WTC11 (cell line): ENCODE data around the gene DUSP15. TPM values are rescaled to one million over a fixed set of nuclear protein-coding genes. Genes with fewer than 3 reads are reported as not detected.

ENCODE experiments used
- ATAC-seq: fragments of 200-7000 bp; cut with Tn5 transposase; 2 replicates; pipeline ENCODE4 v1.10.0; 2021; ENCODE audit warnings: mild to moderate bottlenecking, moderate library complexity
- CTCF ChIA-PET: fragments of 300-600 bp; sonication (Branson Sonifier 250); formaldehyde crosslinking; loops from one replicate; lab custom pipeline; 2021; ENCODE audit warnings: antibody characterized with exemption; lab: Charles Lee
- POLR2A ChIA-PET: fragments of 350-600 bp; sonication (Branson Sonifier 250); formaldehyde crosslinking; loops from one replicate; lab custom pipeline; 2021; ENCODE audit warnings: antibody characterized with exemption; lab: Charles Lee
- DNase-seq: peaks from one replicate; pipeline ENCODE4 v3.0.0; 2021; ENCODE audit warnings: low spot score
- H3K27ac Mint-ChIP-seq: 2 replicates; pipeline ENCODE4 v1.8.0; 2021; ENCODE audit warnings: mixed read lengths
- H3K27me3 Mint-ChIP-seq: 2 replicates; pipeline ENCODE4 v1.8.0; 2021; ENCODE audit warnings: low read depth, mild to moderate bottlenecking, moderate library complexity, mixed read lengths
- H3K36me3 Mint-ChIP-seq: 2 replicates; pipeline ENCODE4 v1.8.0; 2021; ENCODE audit warnings: mixed read lengths
- H3K4me1 Mint-ChIP-seq: 2 replicates; pipeline ENCODE4 v1.8.0; 2022; ENCODE audit warnings: mixed read lengths
- H3K4me3 Mint-ChIP-seq: 2 replicates; pipeline ENCODE4 v1.8.0; 2021; ENCODE audit warnings: mild to moderate bottlenecking, moderate library complexity, mixed read lengths
- H3K9me3 Mint-ChIP-seq: 2 replicates; pipeline ENCODE4 v1.8.0; 2021; ENCODE audit warnings: mixed read lengths
- ARID4B ChIP-seq: sonication (generic); formaldehyde crosslinking; IDR thresholded peaks from 2 replicates; pipeline ENCODE4 v1.8.0; 2023; ENCODE audit warnings: missing genetic modification reagents, mild to moderate bottlenecking, borderline replicate concordance
- CDX4 ChIP-seq: fragments of 250-450 bp; sonication (Bioruptor Pico); IDR thresholded peaks from 2 replicates; pipeline ENCODE4 v1.9.0; 2021; ENCODE audit warnings: moderate library complexity, mild to moderate bottlenecking, inconsistent platforms, borderline replicate concordance
- ELF4 ChIP-seq: sonication (generic); formaldehyde crosslinking; IDR thresholded peaks from 2 replicates; pipeline ENCODE4 v1.8.1; 2022; ENCODE audit warnings: low read depth, mild to moderate bottlenecking, moderate library complexity, missing genetic modification reagents
- FOXP4 ChIP-seq: sonication (generic); formaldehyde crosslinking; IDR thresholded peaks from 2 replicates; pipeline ENCODE4 v1.8.0; 2022; ENCODE audit warnings: mild to moderate bottlenecking, missing genetic modification reagents
- IRF1 ChIP-seq: sonication (generic); formaldehyde crosslinking; IDR thresholded peaks from 2 replicates; pipeline ENCODE4 v1.8.0; 2023; ENCODE audit warnings: missing genetic modification reagents
- MXD4 ChIP-seq: fragments of 250-450 bp; sonication (Bioruptor Pico); IDR thresholded peaks from 2 replicates; pipeline ENCODE4 v1.8.0; 2021; ENCODE audit warnings: mild to moderate bottlenecking, moderate library complexity, borderline replicate concordance
- NFE2L1 ChIP-seq: sonication (generic); formaldehyde crosslinking; IDR thresholded peaks from 2 replicates; pipeline ENCODE4 v1.8.1; 2023; ENCODE audit warnings: missing genetic modification reagents
- NR2C2 ChIP-seq: sonication (generic); formaldehyde crosslinking; IDR thresholded peaks from 2 replicates; pipeline ENCODE4 v1.8.0; 2022; ENCODE audit warnings: mild to moderate bottlenecking, missing genetic modification reagents
- OVOL2 ChIP-seq: fragments of 250-450 bp; sonication (Bioruptor Pico); IDR thresholded peaks from 2 replicates; pipeline ENCODE4 v1.9.0; 2021; ENCODE audit warnings: mild to moderate bottlenecking, borderline replicate concordance
- SMAD3 ChIP-seq: sonication (generic); formaldehyde crosslinking; IDR thresholded peaks from 2 replicates; pipeline ENCODE4 v1.8.0; 2022; ENCODE audit warnings: missing genetic modification reagents, mild to moderate bottlenecking, borderline replicate concordance
- ZNF219 ChIP-seq: sonication (generic); formaldehyde crosslinking; IDR thresholded peaks from 2 replicates; pipeline ENCODE4 v1.8.0; 2023; ENCODE audit warnings: missing genetic modification reagents, mild to moderate bottlenecking, borderline replicate concordance
- total RNA-seq: library from RNA; stranded (reverse); gene quantifications from 3 replicates; pipeline ENCODE4 v1.2.3, GENCODE V29; 2021
- TF ChIP-seq, protein P1 (sequence below): sonication (generic); formaldehyde crosslinking; IDR thresholded peaks from 2 replicates; pipeline ENCODE4 v1.8.1; 2022; ENCODE audit warnings: low read depth, mild to moderate bottlenecking, moderate library complexity, missing genetic modification reagents, borderline replicate concordance
- TF ChIP-seq, protein P2 (sequence below): sonication (generic); formaldehyde crosslinking; IDR thresholded peaks from 2 replicates; pipeline ENCODE4 v1.8.1; 2023; ENCODE audit warnings: mild to moderate bottlenecking, missing genetic modification reagents
- TF ChIP-seq, protein P3 (sequence below): sonication (generic); formaldehyde crosslinking; IDR thresholded peaks from 2 replicates; pipeline ENCODE4 v1.8.0; 2023; ENCODE audit warnings: mild to moderate bottlenecking, missing genetic modification reagents
- TF ChIP-seq, protein P4 (sequence below): fragments of 250-450 bp; sonication (Bioruptor Pico); IDR thresholded peaks from 2 replicates; pipeline ENCODE4 v1.9.0; 2021; ENCODE audit warnings: mild to moderate bottlenecking

The DUSP15 gene
- total RNA-seq, 1 experiment from 2014 or later, result 1.7 TPM

DNA sequence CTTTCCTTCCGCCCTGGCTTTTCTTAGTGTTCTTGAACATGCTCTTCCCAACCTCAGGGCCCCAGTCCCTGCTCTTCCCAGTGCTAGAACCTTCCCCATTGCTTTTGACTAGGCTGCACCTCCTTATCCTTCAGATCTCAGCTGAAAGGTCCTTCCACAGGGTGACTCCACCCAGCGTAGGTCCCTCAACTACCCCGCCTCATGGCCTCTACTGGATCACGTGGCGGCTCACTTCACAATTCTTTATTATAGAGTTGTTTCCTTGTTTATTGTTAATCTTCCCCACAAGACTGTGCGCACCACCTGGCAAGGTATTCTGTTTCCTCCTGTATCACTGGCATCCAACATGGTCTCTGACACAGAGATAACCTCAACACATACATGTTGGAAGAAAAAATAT is 31.3 kb upstream of the DUSP15 start:
- no peaks in the 10 kb centered on the region for H3K36me3 Mint-ChIP-seq
- TF ChIP-seq, protein P1, sequence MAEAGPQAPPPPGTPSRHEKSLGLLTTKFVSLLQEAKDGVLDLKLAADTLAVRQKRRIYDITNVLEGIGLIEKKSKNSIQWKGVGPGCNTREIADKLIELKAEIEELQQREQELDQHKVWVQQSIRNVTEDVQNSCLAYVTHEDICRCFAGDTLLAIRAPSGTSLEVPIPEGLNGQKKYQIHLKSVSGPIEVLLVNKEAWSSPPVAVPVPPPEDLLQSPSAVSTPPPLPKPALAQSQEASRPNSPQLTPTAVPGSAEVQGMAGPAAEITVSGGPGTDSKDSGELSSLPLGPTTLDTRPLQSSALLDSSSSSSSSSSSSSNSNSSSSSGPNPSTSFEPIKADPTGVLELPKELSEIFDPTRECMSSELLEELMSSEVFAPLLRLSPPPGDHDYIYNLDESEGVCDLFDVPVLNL (CRISPR knock-in tag), result no peak
- TF ChIP-seq OVOL2 (no peak), IRF1 (CRISPR knock-in tag) (no peak), ARID4B (CRISPR knock-in tag) (no peak), NR2C2 (CRISPR knock-in tag) (no peak), NFE2L1 (no peak), MXD4 (CRISPR knock-in tag) (no peak)
- TF ChIP-seq, protein P2, sequence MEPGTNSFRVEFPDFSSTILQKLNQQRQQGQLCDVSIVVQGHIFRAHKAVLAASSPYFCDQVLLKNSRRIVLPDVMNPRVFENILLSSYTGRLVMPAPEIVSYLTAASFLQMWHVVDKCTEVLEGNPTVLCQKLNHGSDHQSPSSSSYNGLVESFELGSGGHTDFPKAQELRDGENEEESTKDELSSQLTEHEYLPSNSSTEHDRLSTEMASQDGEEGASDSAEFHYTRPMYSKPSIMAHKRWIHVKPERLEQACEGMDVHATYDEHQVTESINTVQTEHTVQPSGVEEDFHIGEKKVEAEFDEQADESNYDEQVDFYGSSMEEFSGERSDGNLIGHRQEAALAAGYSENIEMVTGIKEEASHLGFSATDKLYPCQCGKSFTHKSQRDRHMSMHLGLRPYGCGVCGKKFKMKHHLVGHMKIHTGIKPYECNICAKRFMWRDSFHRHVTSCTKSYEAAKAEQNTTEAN (CRISPR knock-in tag), result no peak
- TF ChIP-seq, protein P3, sequence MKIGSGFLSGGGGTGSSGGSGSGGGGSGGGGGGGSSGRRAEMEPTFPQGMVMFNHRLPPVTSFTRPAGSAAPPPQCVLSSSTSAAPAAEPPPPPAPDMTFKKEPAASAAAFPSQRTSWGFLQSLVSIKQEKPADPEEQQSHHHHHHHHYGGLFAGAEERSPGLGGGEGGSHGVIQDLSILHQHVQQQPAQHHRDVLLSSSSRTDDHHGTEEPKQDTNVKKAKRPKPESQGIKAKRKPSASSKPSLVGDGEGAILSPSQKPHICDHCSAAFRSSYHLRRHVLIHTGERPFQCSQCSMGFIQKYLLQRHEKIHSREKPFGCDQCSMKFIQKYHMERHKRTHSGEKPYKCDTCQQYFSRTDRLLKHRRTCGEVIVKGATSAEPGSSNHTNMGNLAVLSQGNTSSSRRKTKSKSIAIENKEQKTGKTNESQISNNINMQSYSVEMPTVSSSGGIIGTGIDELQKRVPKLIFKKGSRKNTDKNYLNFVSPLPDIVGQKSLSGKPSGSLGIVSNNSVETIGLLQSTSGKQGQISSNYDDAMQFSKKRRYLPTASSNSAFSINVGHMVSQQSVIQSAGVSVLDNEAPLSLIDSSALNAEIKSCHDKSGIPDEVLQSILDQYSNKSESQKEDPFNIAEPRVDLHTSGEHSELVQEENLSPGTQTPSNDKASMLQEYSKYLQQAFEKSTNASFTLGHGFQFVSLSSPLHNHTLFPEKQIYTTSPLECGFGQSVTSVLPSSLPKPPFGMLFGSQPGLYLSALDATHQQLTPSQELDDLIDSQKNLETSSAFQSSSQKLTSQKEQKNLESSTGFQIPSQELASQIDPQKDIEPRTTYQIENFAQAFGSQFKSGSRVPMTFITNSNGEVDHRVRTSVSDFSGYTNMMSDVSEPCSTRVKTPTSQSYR (CRISPR knock-in tag), result no peak
- CTCF ChIA-PET, result no interaction called here
- no peak for DNase-seq
- H3K27ac Mint-ChIP-seq, result no peak overlapping the region
- H3K4me3 Mint-ChIP-seq, result no peak overlapping the region
- H3K9me3 Mint-ChIP-seq, result no peaks in the 10 kb centered on the region
- peaks cover 14% of the 10 kb centered on the region for H3K4me1 Mint-ChIP-seq
- no peaks in the 10 kb centered on the region for H3K27me3 Mint-ChIP-seq
- ATAC-seq, result no peak
- POLR2A ChIA-PET, result no interaction called here

DNA sequence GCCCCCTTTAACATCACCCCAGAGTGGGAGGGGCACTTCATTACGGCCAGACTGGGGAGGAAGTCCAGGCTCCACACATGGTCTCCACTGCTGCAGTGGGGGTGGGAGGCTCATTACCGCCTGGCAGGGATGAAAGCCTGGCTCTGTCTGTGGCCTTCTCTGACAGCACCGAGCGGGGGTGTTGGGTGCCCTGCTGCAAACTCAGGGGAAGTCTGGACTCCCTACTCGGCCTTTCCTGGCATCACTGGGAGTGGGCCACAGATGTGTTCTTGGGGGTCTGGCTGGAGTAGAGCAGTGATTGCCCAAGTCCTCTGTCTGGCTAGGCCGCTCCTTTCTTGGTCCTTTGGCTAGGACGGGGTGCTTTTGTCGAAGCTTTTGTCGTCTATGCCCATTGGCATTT is 27.2 kb upstream of the DUSP15 start:
- no peak for DNase-seq
- Mint-ChIP-seq H3K4me3 (no peak overlapping the region), H3K27ac (no peak overlapping the region), H3K27me3 (no peaks in the 10 kb centered on the region), H3K36me3 (no peaks in the 10 kb centered on the region), H3K9me3 (no peaks in the 10 kb centered on the region), H3K4me1 (peaks cover 5% of the 10 kb centered on the region)
- ChIA-PET POLR2A (no interaction called here), CTCF (interaction anchor here (0.9 kb wide), 1 partner anchor 38 kb away, joined by 3 read pairs; no protein-coding TSS in a partner anchor)
- no peak for ATAC-seq
- TF ChIP-seq SMAD3 (CRISPR knock-in tag) (no peak), ELF4 (CRISPR knock-in tag) (no peak), CDX4 (CRISPR knock-in tag) (no peak), FOXP4 (CRISPR knock-in tag) (no peak), ZNF219 (no peak)
- TF ChIP-seq, protein P4, sequence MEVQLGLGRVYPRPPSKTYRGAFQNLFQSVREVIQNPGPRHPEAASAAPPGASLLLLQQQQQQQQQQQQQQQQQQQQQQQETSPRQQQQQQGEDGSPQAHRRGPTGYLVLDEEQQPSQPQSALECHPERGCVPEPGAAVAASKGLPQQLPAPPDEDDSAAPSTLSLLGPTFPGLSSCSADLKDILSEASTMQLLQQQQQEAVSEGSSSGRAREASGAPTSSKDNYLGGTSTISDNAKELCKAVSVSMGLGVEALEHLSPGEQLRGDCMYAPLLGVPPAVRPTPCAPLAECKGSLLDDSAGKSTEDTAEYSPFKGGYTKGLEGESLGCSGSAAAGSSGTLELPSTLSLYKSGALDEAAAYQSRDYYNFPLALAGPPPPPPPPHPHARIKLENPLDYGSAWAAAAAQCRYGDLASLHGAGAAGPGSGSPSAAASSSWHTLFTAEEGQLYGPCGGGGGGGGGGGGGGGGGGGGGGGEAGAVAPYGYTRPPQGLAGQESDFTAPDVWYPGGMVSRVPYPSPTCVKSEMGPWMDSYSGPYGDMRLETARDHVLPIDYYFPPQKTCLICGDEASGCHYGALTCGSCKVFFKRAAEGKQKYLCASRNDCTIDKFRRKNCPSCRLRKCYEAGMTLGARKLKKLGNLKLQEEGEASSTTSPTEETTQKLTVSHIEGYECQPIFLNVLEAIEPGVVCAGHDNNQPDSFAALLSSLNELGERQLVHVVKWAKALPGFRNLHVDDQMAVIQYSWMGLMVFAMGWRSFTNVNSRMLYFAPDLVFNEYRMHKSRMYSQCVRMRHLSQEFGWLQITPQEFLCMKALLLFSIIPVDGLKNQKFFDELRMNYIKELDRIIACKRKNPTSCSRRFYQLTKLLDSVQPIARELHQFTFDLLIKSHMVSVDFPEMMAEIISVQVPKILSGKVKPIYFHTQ (CRISPR knock-in tag), result no peak
